GM21717 (cell line): Measurements from ENCODE around the gene REEP6.
A peak's percentile ranks its signal among the peaks of the same experiment; 100 is the strongest.
"Not testable (repeated sequence)": the region's sequence is repeated elsewhere in the genome, so short reads cannot be mapped to it uniquely, and the experiment has no call there.

Source experiments
- ATAC-seq: cut with Tn5 transposase; IDR thresholded peaks from one replicate; pipeline ENCODE4 v1.9.1; 2021; ENCODE audit warnings: mild to moderate bottlenecking, moderate library complexity; ENCODE audit not compliant: unreplicated experiment

Gene REEP6

GRCh38 chr19:1488282-1488601, 2.7 kb upstream of the REEP6 start:
- ATAC-seq: no peak

- no peak for ATAC-seq
These were observed 1.3 kb upstream of the REEP6 start for GRCh38 chr19:1489463-1490310.

GRCh38 chr19:1490311-1491113, 469 bp upstream of the REEP6 start, which contains the start of gene PCSK4:
Gene PCSK4, minus strand, starts transcription at chr19:1490350. Its CDS starts 4 bp downstream, at chr19:1490346.
- ATAC-seq: peak; percentile 70

GRCh38 chr19:1491849-1492170, 829 bp downstream of the REEP6 start:
- ATAC-seq: no peak

- no peak for ATAC-seq
These were observed 1.6 kb downstream of the REEP6 start for GRCh38 chr19:1492474-1493006.

- no peak for ATAC-seq
These were observed 3.3 kb downstream of the REEP6 start for GRCh38 chr19:1494115-1494815.

GRCh38 chr19:1495051-1495798, 4.2 kb downstream of the REEP6 start:
- ATAC-seq: no peak

- ATAC-seq: no peak
These were observed 5.1 kb downstream of the REEP6 start for GRCh38 chr19:1495799-1496713.

GRCh38 chr19:1496714-1497577, 6.0 kb downstream of the REEP6 start:
- ATAC-seq: no peak

- ATAC-seq: no peak
These were observed 6.7 kb downstream of the REEP6 start for GRCh38 chr19:1497578-1498235.

GRCh38 chr19:1499231-1499630, 8.2 kb downstream of the REEP6 start:
- ATAC-seq: not testable (repeated sequence)

GRCh38 chr19:1501200-1501595, 10.2 kb downstream of the REEP6 start:
- ATAC-seq: no peak

GRCh38 chr19:1502433-1503088, 11.6 kb downstream of the REEP6 start:
- ATAC-seq: no peak

- ATAC-seq: no peak
These were observed 12.3 kb downstream of the REEP6 start for GRCh38 chr19:1503089-1503924.

- no peak for ATAC-seq
These were observed 13.2 kb downstream of the REEP6 start for GRCh38 chr19:1503925-1504773.

GRCh38 chr19:1505012-1505411, 14.0 kb downstream of the REEP6 start:
- no peak for ATAC-seq
